PFSK-1 (cell line): Measurements from ENCODE around the gene KCNC4.

Experiments
- FOXP2 ChIP-seq: optimal IDR thresholded peaks from 2 replicates; pipeline ENCODE3; 2011; ENCODE audit warnings: borderline replicate concordance, control low read depth, inconsistent platforms; ENCODE audit not compliant: insufficient read depth; ENCODE audit errors: extremely low read length, extremely low read depth
- POLR2AphosphoS5 ChIP-seq: IDR thresholded peaks from 2 replicates; pipeline ENCODE4 v1.6.1; 2012; ENCODE audit warnings: low read depth, mild to moderate bottlenecking, control low read depth, low read length, moderate library complexity
- SIN3A ChIP-seq: IDR thresholded peaks from 2 replicates; pipeline ENCODE4 v1.6.1; 2012; ENCODE audit warnings: mild to moderate bottlenecking, low read length, moderate library complexity, borderline replicate concordance; ENCODE audit not compliant: insufficient read depth
- TAF1 ChIP-seq: IDR thresholded peaks from 2 replicates; pipeline ENCODE4 v1.6.1; 2012; ENCODE audit warnings: low read length, control low read depth, borderline replicate concordance; ENCODE audit not compliant: insufficient read depth
- TF ChIP-seq, protein P1 (sequence below), 2 experiments: IDR thresholded peaks; 2 replicates each; pipeline versions ENCODE4 v1.6.1 to v1.8.0; 2011 to 2012; ENCODE audit warnings: low read depth in 2 of 2, low read length in 2 of 2, control low read depth in 1 of 2, inconsistent platforms in 1 of 2, mild to moderate bottlenecking in 1 of 2, moderate library complexity in 1 of 2; ENCODE audit not compliant: insufficient read depth in 1 of 2

GRCh38 chr1:110186558-110186957, 23.6 kb upstream of the KCNC4 start:
- TF ChIP-seq, protein P1, sequence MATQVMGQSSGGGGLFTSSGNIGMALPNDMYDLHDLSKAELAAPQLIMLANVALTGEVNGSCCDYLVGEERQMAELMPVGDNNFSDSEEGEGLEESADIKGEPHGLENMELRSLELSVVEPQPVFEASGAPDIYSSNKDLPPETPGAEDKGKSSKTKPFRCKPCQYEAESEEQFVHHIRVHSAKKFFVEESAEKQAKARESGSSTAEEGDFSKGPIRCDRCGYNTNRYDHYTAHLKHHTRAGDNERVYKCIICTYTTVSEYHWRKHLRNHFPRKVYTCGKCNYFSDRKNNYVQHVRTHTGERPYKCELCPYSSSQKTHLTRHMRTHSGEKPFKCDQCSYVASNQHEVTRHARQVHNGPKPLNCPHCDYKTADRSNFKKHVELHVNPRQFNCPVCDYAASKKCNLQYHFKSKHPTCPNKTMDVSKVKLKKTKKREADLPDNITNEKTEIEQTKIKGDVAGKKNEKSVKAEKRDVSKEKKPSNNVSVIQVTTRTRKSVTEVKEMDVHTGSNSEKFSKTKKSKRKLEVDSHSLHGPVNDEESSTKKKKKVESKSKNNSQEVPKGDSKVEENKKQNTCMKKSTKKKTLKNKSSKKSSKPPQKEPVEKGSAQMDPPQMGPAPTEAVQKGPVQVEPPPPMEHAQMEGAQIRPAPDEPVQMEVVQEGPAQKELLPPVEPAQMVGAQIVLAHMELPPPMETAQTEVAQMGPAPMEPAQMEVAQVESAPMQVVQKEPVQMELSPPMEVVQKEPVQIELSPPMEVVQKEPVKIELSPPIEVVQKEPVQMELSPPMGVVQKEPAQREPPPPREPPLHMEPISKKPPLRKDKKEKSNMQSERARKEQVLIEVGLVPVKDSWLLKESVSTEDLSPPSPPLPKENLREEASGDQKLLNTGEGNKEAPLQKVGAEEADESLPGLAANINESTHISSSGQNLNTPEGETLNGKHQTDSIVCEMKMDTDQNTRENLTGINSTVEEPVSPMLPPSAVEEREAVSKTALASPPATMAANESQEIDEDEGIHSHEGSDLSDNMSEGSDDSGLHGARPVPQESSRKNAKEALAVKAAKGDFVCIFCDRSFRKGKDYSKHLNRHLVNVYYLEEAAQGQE (IDR thresholded peaks at IDR 0.05; ENCODE audit: insufficient read depth in 1 of 2, low read depth in 2 of 2, low read length in 2 of 2) = no peak
- TF ChIP-seq SIN3A (no peak), POLR2AphosphoS5 (no peak), TAF1 (no peak), FOXP2 (no peak)
